ENCODE results near the gene ACYP2.

ACYP2 gene

DNA sequence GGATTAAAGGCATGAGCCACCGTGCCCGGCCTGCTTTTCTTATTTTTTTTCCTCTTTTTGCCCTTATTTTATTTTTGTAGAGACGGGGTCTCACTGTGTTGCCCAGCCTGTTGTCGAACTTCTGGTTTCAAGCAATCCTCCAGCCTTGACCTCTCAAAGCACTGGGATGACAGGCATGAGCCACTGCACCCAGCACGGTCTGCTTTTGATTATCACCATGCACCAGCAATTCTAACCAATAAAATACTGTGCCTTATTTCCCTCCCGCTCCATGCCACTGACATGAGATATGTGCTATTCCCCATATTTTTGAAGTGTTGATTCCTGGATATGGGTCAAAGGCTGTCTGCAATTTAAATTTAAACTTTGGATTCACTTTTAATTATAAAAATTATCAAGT, 42.9 kb downstream of the ACYP2 start:
- Histone ChIP-seq H3K27me3 (ENCODE audit: insufficient read depth, low read length, poor library complexity) (no peaks in the 10 kb centered on the region), H3K4me2 (ENCODE audit: insufficient read depth, low read length) (no peak overlapping the region), H3K4me3 (ENCODE audit: low read depth in 1 of 2, low read length in 2 of 2) (no peak overlapping the region), H3K27ac (ENCODE audit: low read length) (no peak overlapping the region), H2AFZ (ENCODE audit: low read depth, low read length) (no peak overlapping the region), H3K9ac (ENCODE audit: low read depth, low read length) (no peak overlapping the region), H3K36me3 (ENCODE audit: insufficient read depth, low read length) (no peaks in the 10 kb centered on the region), H4K20me1 (ENCODE audit: insufficient read depth, low read length) (no peaks in the 10 kb centered on the region), H3K79me2 (ENCODE audit: insufficient read depth, low read length) (no peaks in the 10 kb centered on the region), H3K4me1 (ENCODE audit: insufficient read depth, low read length) (no peaks in the 10 kb centered on the region), H3K9me3 (ENCODE audit: insufficient read depth, low read length, severe bottlenecking) (no peaks in the 10 kb centered on the region)
- DNase-seq, result no peak
- no peak for ATAC-seq (ENCODE audit: insufficient read depth, low read depth)
- TF ChIP-seq EZH2 (IDR thresholded peaks at IDR 0.05; ENCODE audit: borderline replicate concordance, low read depth, low read length, severe bottlenecking), result no peak
- TF ChIP-seq, protein P1, sequence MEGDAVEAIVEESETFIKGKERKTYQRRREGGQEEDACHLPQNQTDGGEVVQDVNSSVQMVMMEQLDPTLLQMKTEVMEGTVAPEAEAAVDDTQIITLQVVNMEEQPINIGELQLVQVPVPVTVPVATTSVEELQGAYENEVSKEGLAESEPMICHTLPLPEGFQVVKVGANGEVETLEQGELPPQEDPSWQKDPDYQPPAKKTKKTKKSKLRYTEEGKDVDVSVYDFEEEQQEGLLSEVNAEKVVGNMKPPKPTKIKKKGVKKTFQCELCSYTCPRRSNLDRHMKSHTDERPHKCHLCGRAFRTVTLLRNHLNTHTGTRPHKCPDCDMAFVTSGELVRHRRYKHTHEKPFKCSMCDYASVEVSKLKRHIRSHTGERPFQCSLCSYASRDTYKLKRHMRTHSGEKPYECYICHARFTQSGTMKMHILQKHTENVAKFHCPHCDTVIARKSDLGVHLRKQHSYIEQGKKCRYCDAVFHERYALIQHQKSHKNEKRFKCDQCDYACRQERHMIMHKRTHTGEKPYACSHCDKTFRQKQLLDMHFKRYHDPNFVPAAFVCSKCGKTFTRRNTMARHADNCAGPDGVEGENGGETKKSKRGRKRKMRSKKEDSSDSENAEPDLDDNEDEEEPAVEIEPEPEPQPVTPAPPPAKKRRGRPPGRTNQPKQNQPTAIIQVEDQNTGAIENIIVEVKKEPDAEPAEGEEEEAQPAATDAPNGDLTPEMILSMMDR (IDR thresholded peaks at IDR 0.05; ENCODE audit: borderline replicate concordance, extremely low read depth, low read length, poor library complexity, severe bottlenecking), result no peak

- no peak for DNase-seq
- no peaks in the 10 kb centered on the region for H4K20me1 ChIP-seq (ENCODE audit: insufficient read depth, low read length)
- no peak overlapping the region for H2AFZ ChIP-seq (ENCODE audit: low read depth, low read length)
- H3K4me3 ChIP-seq (ENCODE audit: low read depth in 1 of 2, low read length in 2 of 2), result no peak overlapping the region
- no peak overlapping the region for H3K4me2 ChIP-seq (ENCODE audit: insufficient read depth, low read length)
- ATAC-seq (ENCODE audit: insufficient read depth, low read depth), result no peak
- H3K27me3 ChIP-seq (ENCODE audit: insufficient read depth, low read length, poor library complexity), result no peaks in the 10 kb centered on the region
- H3K27ac ChIP-seq (ENCODE audit: low read length), result no peak overlapping the region
- no peak overlapping the region for H3K9ac ChIP-seq (ENCODE audit: low read depth, low read length)
- H3K79me2 ChIP-seq (ENCODE audit: insufficient read depth, low read length), result no peaks in the 10 kb centered on the region
- H3K36me3 ChIP-seq (ENCODE audit: insufficient read depth, low read length), result no peaks in the 10 kb centered on the region
- H3K4me1 ChIP-seq (ENCODE audit: insufficient read depth, low read length), result no peaks in the 10 kb centered on the region
- H3K9me3 ChIP-seq (ENCODE audit: insufficient read depth, low read length, severe bottlenecking), result no peaks in the 10 kb centered on the region
- TF ChIP-seq, protein P1 (IDR thresholded peaks at IDR 0.05; ENCODE audit: borderline replicate concordance, extremely low read depth, low read length, poor library complexity, severe bottlenecking), result no peak
- no peak for TF ChIP-seq EZH2 (IDR thresholded peaks at IDR 0.05; ENCODE audit: borderline replicate concordance, low read depth, low read length, severe bottlenecking)
These were observed 46.4 kb downstream of the ACYP2 start for GRCh38 chr2:54161660-54162424.

DNA sequence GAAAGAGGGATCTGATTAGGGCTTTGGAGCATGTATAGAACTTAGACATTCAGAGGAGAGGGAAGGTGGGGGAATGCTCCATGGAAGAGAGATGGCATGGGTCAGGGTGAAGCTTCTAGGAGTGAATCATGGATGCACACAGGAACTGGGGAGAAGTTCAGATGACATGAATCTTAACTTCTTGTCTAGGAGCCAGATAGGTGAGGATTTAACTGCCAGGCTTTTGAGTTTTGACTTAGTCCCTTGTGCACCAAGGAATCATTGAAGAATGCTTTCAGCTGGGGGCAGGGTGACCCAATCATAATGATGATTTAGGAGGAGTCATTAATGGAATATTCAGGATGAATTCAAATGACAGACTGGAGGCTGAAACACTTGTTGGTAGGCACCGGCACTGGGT, 48.7 kb downstream of the ACYP2 start:
- Histone ChIP-seq H3K27me3 (ENCODE audit: insufficient read depth, low read length, poor library complexity) (no peaks in the 10 kb centered on the region), H3K4me1 (ENCODE audit: insufficient read depth, low read length) (no peaks in the 10 kb centered on the region), H3K4me3 (ENCODE audit: low read depth in 1 of 2, low read length in 2 of 2) (no peak overlapping the region), H3K9ac (ENCODE audit: low read depth, low read length) (no peak overlapping the region), H3K27ac (ENCODE audit: low read length) (no peak overlapping the region), H2AFZ (ENCODE audit: low read depth, low read length) (no peak overlapping the region), H4K20me1 (ENCODE audit: insufficient read depth, low read length) (no peaks in the 10 kb centered on the region), H3K4me2 (ENCODE audit: insufficient read depth, low read length) (no peak overlapping the region), H3K36me3 (ENCODE audit: insufficient read depth, low read length) (no peaks in the 10 kb centered on the region), H3K79me2 (ENCODE audit: insufficient read depth, low read length) (no peaks in the 10 kb centered on the region), H3K9me3 (ENCODE audit: insufficient read depth, low read length, severe bottlenecking) (no peaks in the 10 kb centered on the region)
- ATAC-seq (ENCODE audit: insufficient read depth, low read depth), result no peak
- TF ChIP-seq EZH2 (IDR thresholded peaks at IDR 0.05; ENCODE audit: borderline replicate concordance, low read depth, low read length, severe bottlenecking), result no peak
- TF ChIP-seq, protein P1 (IDR thresholded peaks at IDR 0.05; ENCODE audit: borderline replicate concordance, extremely low read depth, low read length, poor library complexity, severe bottlenecking), result no peak
- no peak for DNase-seq

Measured in DND-41 (cell line).